Esophagus muscularis mucosa (tissue), 4 donors: ENCODE measurements around the gene ASAP2. TPM values are rescaled to one million over a fixed set of nuclear protein-coding genes. Genes with fewer than 3 reads are reported as not detected.

Experiments used
- DNase-seq: peaks from one replicate; pipeline ENCODE4 v3.0.0-alpha.2; 2017; ENCODE audit errors: extremely low spot score
- H3K27ac ChIP-seq, 4 donors: fragments of 200-600 bp; sonication (generic); replicated peaks in 1 of 4; 1 replicate in 3 of 4; 2 replicates in 1 of 4; pipeline ENCODE4 v1.5.1; 2016 to 2019; ENCODE audit warnings: mild to moderate bottlenecking in 1 of 4
- H3K27me3 ChIP-seq, 4 donors: fragments of 200-600 bp; sonication (generic); one replicate each; pipeline versions ENCODE4 v1.5.1 to v1.6.0; 2016 to 2019
- H3K36me3 ChIP-seq, 4 donors: fragments of 200-600 bp; sonication (generic); one replicate each; pipeline ENCODE4 v1.5.1; 2016 to 2019
- H3K4me1 ChIP-seq, 4 donors: fragments of 200-600 bp; sonication (generic); one replicate each; pipeline ENCODE4 v1.5.1; 2016 to 2019
- H3K4me3 ChIP-seq, 4 donors: fragments of 200-600 bp; sonication (generic); 1 replicate in 2 of 4; 2 replicates in 2 of 4; pipeline ENCODE4 v1.5.1; 2016 to 2019; ENCODE audit warnings: mild to moderate bottlenecking in 4 of 4, moderate library complexity in 1 of 4
- H3K9me3 ChIP-seq, 4 donors: fragments of 200-600 bp; sonication (generic); 1 replicate in 3 of 4; 2 replicates in 1 of 4; pipeline ENCODE4 v1.5.1; 2016 to 2019
- CTCF ChIP-seq, 3 experiments: fragments of 200-600 bp in 2 of 3; fragments of 450-650 bp in 1 of 3; sonication (generic) in 2 of 3; IDR thresholded peaks; one replicate each; pipeline ENCODE4 v1.5.1; 2017 to 2019; ENCODE audit warnings: antibody characterized with exemption in 3 of 3, mild to moderate bottlenecking in 2 of 3, moderate library complexity in 1 of 3
- EP300 ChIP-seq: sonication (generic); formaldehyde crosslinking; IDR thresholded peaks from one replicate; pipeline ENCODE4 v1.6.1; 2017; ENCODE audit warnings: antibody characterized with exemption
- POLR2A ChIP-seq: fragments of 450-650 bp; IDR thresholded peaks from one replicate; pipeline ENCODE4 v1.6.1; 2017; ENCODE audit warnings: antibody characterized with exemption, moderate library complexity, mild to moderate bottlenecking, low read depth
- POLR2AphosphoS5 ChIP-seq, 2 donors: sonication (generic); formaldehyde crosslinking; IDR thresholded peaks; one replicate each; pipeline ENCODE4 v1.6.1; 2017; ENCODE audit warnings: antibody characterized with exemption in 2 of 2
- WGBS: methylation state at CpG from one replicate; pipeline ENCODE4 v1.1.5; 2018; 5-methylcytosine and 5-hydroxymethylcytosine counted together
- intact Hi-C: fragments of 100-400 bp; cut with DNase I; formaldehyde crosslinking; loops from one replicate; pipeline ENCODE4 v1.15.1; 2023
- total RNA-seq, 4 donors: library from RNA; depleted of rRNA; stranded (reverse); fragments of >200 nt; gene quantifications; one replicate each; pipeline versions ENCODE4 v1.1.0 to v1.2.1, GENCODE V29; 2016

The ASAP2 gene
- total RNA-seq, result 10 to 100 TPM; 18.7 to 24.0 (median 21.3) TPM

GRCh38 chr2:9205963-9206948 lies at the start of gene ASAP2:
ASAP2 (plus strand) TSS chr2:9206812; CDS start chr2:9207105, 293 bp downstream.
- DNase-seq, result no peak

DNA sequence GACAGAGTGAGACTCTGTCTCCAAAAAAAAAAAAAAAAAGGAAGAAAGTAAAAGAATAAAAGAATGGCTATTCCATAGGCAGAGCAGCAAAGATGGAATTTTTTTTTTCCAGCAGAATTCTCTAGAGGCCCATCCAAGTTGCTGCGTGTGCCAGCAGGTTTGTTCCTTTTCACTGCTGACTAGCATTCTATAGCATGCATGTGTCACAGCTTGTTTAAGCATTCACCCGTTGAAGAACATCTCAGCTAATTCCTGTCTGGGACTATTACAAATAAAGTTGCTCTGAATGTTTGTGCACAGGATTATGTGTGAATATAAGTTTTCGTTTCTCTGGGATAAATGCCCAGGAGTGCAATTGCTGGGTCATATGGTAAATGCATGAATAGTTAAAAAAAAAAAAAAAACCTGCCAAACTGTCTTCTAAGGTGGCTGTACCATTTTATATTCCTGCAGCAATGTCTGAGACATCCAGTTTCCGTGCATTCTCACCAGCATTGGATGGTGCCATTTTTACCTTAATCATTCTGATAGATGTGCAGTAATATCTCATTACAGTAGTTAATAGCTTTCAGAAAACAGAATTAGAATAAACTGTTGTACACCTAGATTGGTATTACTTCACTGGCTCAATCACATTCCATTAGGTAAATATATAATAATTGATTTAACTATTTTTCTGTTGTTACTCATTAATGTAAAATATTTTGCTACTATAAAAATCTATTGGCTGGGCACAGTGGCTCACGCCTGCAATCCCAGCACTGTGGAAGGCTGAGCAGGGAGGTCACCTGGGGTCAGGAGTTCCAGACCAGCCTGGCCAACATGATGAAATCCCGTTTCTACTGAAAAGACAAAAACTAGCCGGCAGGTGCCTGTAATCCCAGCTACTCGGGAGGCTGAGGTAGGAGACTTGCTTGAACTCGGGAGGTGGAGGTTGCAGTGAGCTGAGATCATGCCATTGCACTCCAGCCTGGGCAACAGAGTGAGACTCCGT lies 47.5 kb upstream of the ASAP2 start:
- no peak for DNase-seq
- 82% methylated on average over 10 of the region's 10 CpGs for WGBS
- no peaks in the 10 kb centered on the region for H3K27me3 ChIP-seq
- no peak overlapping the region for H3K4me3 ChIP-seq
- H3K9me3 ChIP-seq, result no peaks in the 10 kb centered on the region
- intact Hi-C loops, result no loop called here
- H3K27ac ChIP-seq, result no peak overlapping the region
- TF ChIP-seq POLR2A (no peak), EP300 (no peak), CTCF (IDR thresholded peaks at IDR 0.05) (no peak), POLR2AphosphoS5 (IDR thresholded peaks at IDR 0.05) (no peak)
- peaks cover 0 to 14% (median 7%) of the 10 kb centered on the region in 4 donors for H3K4me1 ChIP-seq
- no peaks in the 10 kb centered on the region for H3K36me3 ChIP-seq

More at GRCh38 chr2:9205963-9206948, at the start of gene ASAP2:
- Histone ChIP-seq H3K4me1 (peaks cover 11 to 49% (median 46%) of the 10 kb centered on the region in 4 donors), H3K27me3 (no peaks in the 10 kb centered on the region), H3K4me3 (peak within 1 kb of the TSS; percentile 67 to 93 (median 83)), H3K27ac (peak within 1 kb of the TSS; percentile 84 to 89 (median 86)), H3K9me3 (no peaks in the 10 kb centered on the region), H3K36me3 (no peaks in the 10 kb centered on the region)
- WGBS, result 28% methylated on average over 7 of the region's 128 CpGs
- intact Hi-C loops, result loop anchor here (1.0 to 10.0 kb wide), 4 partner anchors 63 to 219 kb away; partner anchors contain the start of genes CPSF3 and ITGB1BP1
- peak; percentile 7 to 69 for TF ChIP-seq POLR2AphosphoS5 (IDR thresholded peaks at IDR 0.05)
- peak; percentile 70 to 92 (median 84) for TF ChIP-seq CTCF (IDR thresholded peaks at IDR 0.05)
- no peak for TF ChIP-seq POLR2A
- no peak for TF ChIP-seq EP300

DNA sequence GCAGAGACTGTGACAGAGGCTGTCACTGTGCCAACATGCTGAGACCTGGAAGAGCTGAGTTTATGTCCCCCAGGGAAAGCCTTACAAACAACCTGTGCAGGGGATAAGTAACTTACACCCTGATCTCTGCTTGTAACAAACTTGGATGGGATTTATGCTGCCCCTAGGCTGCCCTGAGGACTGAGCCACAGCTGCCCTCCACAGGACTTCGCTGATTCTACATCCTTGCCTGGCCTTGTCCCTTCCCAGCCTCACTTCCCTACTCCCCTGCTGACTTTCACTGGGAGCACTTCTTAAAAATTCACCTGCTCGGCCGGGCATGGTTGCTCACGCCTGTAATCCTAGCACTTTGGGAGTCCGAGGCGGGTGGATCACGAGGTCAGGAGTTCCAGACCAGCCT lies 45.9 kb upstream of the ASAP2 start:
- H3K9me3 ChIP-seq, result no peaks in the 10 kb centered on the region
- peaks cover 0 to 20% (median 10%) of the 10 kb centered on the region in 4 donors for H3K4me1 ChIP-seq
- 83% methylated on average over 7 of the region's 7 CpGs for WGBS
- no peaks in the 10 kb centered on the region for H3K27me3 ChIP-seq
- no peak for DNase-seq
- no peaks in the 10 kb centered on the region for H3K36me3 ChIP-seq
- no peak overlapping the region for H3K27ac ChIP-seq
- no peak for TF ChIP-seq POLR2AphosphoS5 (IDR thresholded peaks at IDR 0.05)
- TF ChIP-seq EP300, result no peak
- no peak for TF ChIP-seq CTCF (IDR thresholded peaks at IDR 0.05)
- TF ChIP-seq POLR2A, result no peak
- intact Hi-C loops, result no loop called here
- H3K4me3 ChIP-seq, result no peak overlapping the region

DNA sequence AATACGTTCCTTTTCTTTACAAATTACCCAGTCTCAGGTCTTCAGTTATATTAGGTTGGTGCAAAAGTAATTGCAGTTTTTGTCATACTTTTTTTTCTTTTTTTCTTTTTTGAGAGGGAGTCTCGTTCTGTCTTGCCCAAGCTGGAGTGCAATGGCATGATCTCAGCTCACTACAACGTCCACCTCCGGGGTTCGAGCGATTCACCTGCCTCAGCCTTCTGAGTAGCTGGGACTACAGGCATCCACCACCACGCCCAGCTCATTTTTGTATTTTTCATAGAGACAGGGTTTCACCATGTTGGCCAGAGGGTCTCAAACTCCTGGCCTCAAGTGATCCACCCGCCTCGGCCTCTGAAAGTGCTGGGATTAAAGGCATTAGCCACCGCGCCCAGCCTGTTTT lies 43.8 kb upstream of the ASAP2 start:
- peak overlapping the region in 2 of 4 donors; percentile 12 to 21 for H3K27ac ChIP-seq
- no peaks in the 10 kb centered on the region for H3K27me3 ChIP-seq
- no peak for DNase-seq
- H3K36me3 ChIP-seq, result no peaks in the 10 kb centered on the region
- H3K4me3 ChIP-seq, result no peak overlapping the region
- H3K4me1 ChIP-seq, result peaks cover 0 to 32% (median 14%) of the 10 kb centered on the region in 4 donors
- WGBS, result 94% methylated on average over 11 of the region's 11 CpGs
- TF ChIP-seq POLR2AphosphoS5 (IDR thresholded peaks at IDR 0.05), result no peak
- intact Hi-C loops, result no loop called here
- H3K9me3 ChIP-seq, result no peaks in the 10 kb centered on the region
